HL-60 (cell line): ENCODE data around the gene HOXD4.

Experiments
- CTCF ChIP-seq: IDR thresholded peaks from one replicate; pipeline ENCODE4 v1.5.1; 2011; ENCODE audit warnings: low read length, control low read depth, inconsistent platforms; ENCODE audit not compliant: insufficient read depth
- GABPA ChIP-seq: IDR thresholded peaks from 2 replicates; pipeline ENCODE4 v1.6.1; 2012; ENCODE audit warnings: low read depth
- POLR2AphosphoS5 ChIP-seq: IDR thresholded peaks from 2 replicates; pipeline ENCODE4 v1.6.1; 2012; ENCODE audit warnings: low read depth
- REST ChIP-seq: IDR thresholded peaks from 2 replicates; pipeline ENCODE4 v1.6.1; 2012; ENCODE audit warnings: low read depth; ENCODE audit not compliant: insufficient replicate concordance
- SPI1 ChIP-seq: IDR thresholded peaks from 2 replicates; pipeline ENCODE4 v1.6.1; 2012; ENCODE audit warnings: low read depth, mild to moderate bottlenecking, borderline replicate concordance

GRCh38 chr2:176155356-176156044 is 4.2 kb downstream of the HOXD4 start:
- TF ChIP-seq POLR2AphosphoS5, result no peak
- TF ChIP-seq CTCF, result no peak
- no peak for TF ChIP-seq GABPA
- no peak for TF ChIP-seq REST
- no peak for TF ChIP-seq SPI1
